Raji (cell line): ENCODE measurements around the gene OCA2.

ENCODE experiments used
- POLR2A ChIP-seq: IDR thresholded peaks from 2 replicates; pipeline ENCODE4 v1.6.1; 2011; ENCODE audit warnings: low read depth, low read length, control low read depth; ENCODE audit not compliant: insufficient read depth

The OCA2 gene

GRCh38 chr15:27851858-27852210 lies 247.3 kb downstream of the OCA2 start:
- TF ChIP-seq POLR2A = no peak

- no peak for TF ChIP-seq POLR2A
Measured at GRCh38 chr15:27850981-27851857, 247.9 kb downstream of the OCA2 start.

DNA sequence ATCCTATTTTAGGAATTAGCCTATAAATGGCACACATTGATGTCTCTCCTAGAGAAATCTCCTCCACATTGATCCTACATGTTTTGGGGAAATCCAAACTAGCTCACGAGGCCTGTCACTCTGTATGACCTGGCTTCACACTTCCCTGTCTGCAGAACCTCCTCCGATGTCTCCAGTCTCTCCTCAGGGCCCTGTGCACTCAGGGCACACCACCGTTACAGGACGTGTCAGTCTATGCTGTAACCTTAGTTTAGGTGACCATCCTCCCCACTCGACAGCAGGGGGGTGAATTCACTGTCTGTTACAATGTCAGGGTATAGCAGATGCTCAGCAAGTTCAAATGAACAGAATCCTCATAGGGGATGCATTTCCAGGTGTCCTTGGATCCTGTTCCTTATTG lies 249.1 kb downstream of the OCA2 start:
- TF ChIP-seq POLR2A = no peak

DNA sequence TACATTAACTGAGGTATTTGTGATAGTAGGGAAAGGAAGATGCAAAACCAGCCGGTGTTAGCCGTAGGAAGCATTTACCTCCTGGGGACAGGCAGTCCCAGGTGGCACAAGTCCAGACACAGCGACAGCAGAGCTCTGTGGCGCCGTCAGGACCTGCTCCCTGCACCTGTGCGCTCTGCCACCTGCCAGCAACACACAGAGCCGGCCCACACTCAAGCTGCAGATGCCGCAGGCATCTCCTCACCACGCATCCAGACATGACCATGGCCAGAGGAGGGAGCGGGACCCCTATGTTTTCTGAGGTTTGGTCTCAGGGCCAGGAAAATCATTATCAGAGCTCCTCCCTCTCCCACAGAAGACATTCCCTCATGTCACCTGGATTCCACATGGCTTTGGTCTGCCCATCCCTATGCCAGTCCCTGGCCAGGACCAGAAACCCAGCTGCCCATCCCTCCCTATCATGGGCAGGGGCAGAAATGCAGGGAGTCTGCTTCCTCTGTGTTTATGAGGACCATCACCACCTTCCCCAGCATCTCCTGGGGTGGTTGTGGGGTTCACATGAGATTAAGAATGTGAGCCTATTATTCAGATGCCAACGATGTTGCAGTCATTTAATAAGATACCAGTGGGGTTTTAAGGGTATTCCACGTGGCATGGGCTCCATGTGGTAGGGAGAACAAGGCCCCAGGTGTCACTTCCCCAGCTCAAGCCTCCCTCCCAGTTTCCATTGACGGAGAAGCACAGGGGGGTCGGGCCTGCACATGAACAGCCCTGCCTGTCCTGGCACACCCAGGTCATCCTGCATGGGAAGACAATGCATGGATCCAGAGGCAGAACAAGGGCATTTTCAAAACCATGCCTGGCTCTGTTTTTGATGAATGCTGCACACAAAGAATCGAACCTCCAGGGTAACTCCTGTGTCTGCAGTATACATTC lies 251.1 kb downstream of the OCA2 start:
- TF ChIP-seq POLR2A = no peak

- no peak for TF ChIP-seq POLR2A
Measured at GRCh38 chr15:27846722-27847395, 252.3 kb downstream of the OCA2 start.

- no peak for TF ChIP-seq POLR2A
Measured at GRCh38 chr15:27845535-27846369, 253.4 kb downstream of the OCA2 start.

DNA sequence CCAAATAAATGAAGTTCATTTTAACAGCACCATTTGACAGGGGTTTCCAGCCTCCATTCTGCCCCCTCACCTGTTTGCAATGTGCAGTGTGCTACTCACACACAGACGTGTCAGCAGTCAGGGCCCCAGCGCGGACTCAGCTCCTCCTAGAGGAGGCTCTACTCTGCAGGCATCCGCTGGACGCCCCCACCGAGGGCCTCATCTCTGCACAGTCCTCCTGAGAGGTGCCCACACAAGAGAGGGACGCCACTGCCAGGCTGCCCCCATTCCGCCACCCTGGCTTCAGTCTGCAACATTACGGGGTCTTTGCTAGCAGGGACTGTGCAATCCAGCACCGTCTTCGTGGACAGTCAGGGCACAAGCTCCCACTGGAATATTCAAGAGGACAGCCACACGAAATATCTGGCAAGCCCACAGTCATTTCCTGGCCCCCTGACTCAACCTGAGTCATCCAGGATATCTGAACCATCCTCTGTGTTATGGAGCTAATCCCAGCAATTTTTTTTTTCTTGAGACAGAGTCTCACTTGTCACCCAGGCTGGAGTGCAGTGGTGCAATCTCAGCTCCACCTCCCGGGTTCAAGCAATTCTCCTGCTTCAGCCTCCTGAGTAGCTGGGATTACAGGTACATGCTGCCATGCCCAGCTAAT lies 255.0 kb downstream of the OCA2 start:
- no peak for TF ChIP-seq POLR2A

- TF ChIP-seq POLR2A = no peak
Measured at GRCh38 chr15:27843146-27843545, 256.0 kb downstream of the OCA2 start.

DNA sequence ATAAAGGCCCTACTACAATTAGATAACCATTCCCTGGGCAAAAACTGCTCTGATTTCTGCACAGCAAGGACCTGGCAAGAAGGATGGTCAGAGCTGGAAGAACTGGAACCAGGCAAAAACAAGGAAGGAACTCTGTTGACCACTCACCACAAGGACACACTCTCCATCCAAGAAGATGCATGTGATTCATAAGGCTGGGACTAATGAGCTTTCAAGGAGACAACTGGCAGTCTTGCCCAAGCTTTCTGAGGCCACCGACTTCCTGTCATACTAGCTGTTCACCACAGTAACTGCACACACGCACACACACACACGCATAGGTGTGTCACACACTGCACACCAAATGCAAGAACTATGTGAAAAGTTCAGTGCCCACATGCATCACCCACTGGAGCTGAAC lies 256.6 kb downstream of the OCA2 start:
- TF ChIP-seq POLR2A = no peak

- TF ChIP-seq POLR2A = no peak
Measured at GRCh38 chr15:27835233-27835939, 263.7 kb downstream of the OCA2 start.

- TF ChIP-seq POLR2A = no peak
Measured at GRCh38 chr15:27834684-27835083, 264.4 kb downstream of the OCA2 start.

- no peak for TF ChIP-seq POLR2A
Measured at GRCh38 chr15:27833974-27834373, 265.1 kb downstream of the OCA2 start.

DNA sequence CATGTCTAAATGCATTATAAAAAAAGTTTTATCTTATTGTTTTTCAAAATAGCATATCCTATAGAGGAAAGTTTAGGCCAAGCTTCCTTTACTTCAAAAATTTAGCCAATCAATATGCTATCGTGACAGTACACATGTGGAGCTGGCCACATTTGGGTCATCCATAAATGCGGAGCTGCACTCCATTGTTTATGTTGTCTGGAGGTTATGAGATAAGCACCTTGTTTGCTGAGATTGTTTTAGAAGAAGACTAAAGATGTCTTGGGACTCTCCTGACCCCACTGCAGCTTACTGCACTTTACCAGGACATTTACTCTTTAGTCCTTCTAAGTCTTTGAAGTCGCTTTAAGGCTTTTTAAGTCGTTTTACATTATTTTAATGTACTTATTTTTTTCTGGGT lies 265.9 kb downstream of the OCA2 start:
- no peak for TF ChIP-seq POLR2A
